HK-2 (cell line): ENCODE measurements around the gene CELF5.
"Not testable (repeated sequence)": the region's sequence is repeated elsewhere in the genome, so short reads cannot be mapped to it uniquely, and the experiment has no call there.

Experiments used
- DNase-seq: peaks from one replicate; pipeline ENCODE4 v3.0.0-alpha.2; 2018; ENCODE audit not compliant: unreplicated experiment

CELF5 gene

DNA sequence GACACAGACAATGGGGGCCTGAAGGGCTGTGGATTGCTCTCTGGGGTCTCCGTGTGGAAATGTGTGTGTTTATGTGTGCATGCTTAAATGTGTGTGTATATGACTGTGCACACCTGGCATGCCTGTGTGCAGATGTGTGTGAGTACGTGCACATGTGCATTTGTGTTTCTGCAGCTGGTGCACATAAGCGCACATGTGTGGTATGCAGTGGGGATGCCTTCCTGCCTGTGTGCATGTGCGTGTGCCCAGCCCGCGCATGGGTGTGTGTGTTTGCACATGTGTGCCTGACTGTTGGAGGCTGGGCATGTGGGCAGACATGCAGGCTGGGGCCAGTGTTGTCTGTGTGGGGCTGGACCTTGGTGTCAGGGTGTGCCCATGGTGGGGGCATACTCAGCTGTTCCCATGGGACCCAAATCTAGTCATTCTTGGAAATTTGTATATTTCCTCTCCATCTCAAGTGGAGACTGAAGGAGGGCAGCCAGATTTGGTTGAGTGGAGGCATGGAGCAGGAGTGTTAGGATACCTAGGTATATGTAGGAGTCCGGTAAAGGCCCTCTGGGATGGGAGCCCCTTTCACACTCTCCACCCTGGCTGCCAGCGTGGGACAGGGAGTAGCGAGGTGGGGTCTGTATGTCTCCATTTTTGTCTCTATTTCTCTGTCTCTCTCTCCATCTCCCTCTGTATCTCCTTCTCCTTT is 49.9 kb downstream of the CELF5 start:
- no peak for DNase-seq

DNA sequence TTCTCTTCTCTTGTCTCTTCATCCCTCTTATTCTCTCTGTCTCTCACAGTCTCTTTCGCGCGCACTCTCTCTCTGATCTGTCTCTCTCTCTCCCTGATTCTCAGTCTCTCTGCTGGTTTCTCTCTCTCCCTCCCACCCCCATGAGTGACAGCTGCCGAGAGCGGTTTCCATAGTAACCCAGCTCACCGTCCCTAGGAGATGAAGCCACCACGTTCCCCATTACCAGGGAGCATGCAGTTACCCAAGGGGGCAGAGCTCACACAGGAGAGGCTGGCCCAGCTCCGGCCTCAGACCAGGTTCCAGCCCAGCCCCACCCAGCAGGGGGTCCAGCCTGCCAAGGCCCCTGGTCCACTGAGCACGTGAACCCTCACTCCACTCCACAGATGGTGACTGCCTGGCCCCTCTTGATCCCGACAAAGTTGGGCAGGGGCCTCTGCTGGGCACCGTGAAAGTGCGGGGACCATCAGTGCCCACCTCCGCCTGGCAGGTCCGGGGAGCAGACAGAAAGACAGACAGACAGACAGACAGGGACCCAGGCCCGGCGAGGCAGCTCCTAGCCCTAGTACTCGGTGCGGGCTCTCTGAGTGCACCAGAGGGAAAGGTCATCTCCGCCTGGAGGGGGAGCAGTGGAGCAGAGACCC is 50.6 kb downstream of the CELF5 start:
- peak; percentile 51 for DNase-seq

DNA sequence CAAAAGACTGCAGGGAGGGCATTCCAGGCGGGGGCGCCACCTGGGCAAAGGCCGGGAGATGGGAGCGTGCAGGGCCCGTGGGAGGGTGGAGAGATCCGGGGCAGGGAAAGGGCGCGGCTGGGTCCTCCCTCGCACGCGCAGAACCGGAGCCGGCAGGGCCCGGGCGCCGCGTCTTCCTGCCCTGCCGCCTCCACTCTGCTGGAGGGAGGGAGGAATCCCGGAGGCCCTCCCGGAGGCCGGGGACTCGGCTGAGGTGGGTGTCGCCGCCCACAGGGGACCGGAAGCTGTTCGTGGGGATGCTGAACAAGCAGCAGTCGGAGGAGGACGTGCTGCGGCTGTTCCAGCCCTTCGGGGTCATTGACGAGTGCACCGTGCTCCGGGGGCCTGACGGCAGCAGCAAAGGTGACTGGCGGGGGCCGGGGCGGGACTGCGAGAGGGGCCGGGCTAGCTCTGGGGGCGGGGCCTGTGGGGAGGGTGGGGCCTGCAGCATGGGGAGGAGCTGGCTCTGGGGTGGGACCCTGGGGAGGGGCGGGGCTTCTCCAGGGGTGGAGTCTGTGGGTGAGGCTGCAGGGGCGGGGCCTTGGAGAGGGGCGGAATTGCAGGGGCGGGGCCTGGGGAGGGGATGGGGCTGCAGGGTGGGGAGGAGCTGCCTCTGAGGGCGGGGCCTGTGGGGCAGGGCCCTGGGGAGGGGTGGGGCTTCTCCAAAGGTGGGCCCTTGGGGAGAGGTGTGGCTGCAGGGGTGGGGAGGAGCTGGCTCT is 51.3 kb downstream of the CELF5 start:
- DNase-seq = peak; percentile 94

DNA sequence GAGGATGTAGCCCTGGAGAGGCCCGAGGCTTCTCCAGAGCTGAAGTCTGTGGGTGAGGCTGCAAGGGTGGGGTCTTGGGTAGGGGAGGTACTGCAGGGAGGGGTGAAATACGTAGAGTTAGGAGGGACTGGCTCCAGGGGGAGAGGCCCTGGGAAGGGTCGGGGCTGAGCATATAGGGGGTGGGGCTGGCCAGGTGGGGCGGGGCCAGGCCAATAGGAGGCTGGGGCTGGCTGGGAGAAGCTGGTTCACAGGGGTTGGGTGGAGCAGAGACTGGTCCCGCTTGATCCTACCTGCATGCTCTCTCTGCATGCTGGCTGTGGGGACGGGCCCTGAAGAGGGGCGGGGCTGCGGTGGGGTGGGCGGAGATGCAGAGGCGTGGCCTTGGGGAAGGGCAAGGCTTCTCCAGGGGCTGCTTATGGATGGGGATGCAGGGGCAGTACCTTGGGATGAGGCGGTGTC is 51.9 kb downstream of the CELF5 start:
- DNase-seq = no peak

DNA sequence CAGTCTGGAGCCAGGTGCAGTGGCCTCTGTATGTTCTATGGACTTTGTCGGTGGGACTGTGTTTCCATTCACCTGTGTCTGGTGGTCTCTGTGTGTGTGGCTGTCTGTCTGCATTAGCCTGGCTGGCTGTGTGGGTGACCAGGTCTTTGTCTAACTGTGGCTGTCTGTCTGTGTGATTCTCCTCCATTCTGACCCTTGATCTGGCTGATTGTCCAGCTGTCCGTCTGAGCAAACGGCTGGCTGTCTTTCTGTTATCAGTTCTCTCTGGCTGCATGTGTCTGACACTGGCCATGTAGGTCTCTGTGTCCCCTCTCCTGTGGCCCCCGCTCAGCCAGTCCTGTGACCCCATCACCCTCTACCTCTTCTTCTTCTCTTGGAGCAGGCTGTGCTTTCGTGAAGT is 53.2 kb downstream of the CELF5 start:
- no peak for DNase-seq

DNA sequence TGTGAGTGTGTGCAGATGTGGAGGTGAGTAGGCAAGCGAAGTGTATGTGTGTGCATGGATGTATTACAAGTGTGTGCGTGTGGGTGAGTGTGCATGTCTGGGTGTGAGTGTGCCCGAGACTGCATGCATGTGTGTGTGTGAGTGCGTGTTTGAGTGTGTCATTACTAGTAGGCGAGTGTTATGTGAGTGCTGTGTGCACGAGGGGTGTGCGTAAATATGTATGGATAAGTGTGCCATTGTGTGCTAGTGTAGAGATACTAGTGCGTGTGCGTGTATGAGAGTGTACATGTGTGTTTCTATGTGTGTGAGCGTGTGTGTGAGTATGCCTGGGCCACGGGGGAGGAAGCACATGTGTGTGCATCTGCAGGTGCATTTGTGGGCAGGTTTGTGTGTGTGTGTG is 53.8 kb downstream of the CELF5 start:
- no peak for DNase-seq

DNA sequence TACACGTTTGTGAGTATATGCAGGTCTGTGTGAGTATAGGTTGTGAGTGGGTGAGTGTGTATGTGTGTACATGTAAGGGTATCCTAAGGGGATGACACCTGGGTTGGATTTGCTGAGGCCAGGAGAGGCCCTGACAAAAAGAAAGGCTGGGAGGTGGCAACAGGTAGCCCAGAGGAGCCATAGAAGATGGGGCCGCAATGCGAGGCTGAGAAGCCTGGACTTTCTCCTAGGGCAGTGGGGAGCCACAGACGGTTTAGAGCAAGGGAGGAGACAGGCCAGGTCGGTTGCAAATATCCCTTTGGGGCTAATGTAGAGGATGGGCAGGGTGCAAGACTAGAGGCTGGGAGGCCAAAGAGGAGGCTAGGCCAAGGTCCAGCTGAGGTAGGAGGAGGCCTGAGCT is 54.3 kb downstream of the CELF5 start:
- no peak for DNase-seq

DNA sequence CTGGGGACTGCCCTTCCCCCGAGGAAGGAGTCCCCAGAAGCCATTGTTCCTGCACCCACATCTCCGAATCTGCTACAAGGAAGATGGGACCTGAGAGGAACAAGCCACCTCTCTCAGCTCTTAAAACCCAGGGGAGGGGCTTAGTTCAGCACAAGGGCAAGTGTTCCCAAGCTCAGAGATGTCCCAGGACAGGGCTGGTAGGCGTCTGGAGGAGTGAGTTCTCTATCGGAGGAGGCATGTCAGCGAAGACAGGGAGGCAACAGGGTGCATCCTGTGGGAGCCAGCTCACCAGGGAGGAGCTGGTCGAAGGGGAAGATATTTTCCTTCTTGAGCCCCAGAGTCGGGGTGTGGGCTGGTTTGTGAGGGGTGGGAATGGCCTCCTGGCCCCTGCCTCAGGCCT is 54.8 kb downstream of the CELF5 start:
- no peak for DNase-seq

DNA sequence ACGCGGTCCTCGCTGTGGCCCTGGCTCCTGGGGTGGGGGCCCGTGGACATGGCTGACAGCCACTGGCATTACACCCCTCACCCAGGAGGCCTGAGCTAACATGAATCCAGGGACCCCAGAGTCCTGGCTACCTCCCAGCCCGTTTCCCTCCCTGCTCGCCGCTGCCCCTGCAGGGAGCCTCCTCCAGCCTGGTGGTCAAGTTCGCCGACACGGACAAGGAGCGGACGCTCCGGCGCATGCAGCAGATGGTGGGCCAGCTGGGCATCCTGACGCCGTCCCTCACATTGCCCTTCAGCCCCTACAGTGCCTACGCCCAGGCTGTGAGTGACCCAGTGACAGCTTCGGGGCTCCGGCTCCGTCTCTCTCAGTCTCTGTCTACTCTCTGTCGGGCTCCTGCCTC is 56.6 kb downstream of the CELF5 start:
- no peak for DNase-seq

DNA sequence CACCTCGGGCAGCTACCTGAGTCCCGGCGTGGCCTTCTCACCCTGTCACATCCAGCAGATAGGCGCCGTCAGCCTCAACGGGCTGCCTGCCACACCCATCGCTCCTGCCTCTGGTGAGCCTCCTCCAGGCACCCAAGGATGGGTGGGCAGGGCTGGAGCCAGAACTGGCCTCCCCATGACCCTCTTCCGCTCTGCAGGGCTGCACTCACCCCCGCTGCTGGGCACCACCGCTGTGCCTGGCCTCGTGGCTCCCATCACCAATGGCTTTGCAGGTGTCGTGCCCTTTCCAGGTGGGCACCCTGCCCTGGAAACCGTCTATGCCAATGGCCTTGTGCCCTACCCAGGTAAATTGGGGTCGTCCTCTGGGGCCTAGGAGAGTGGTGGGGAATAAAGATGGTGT is 57.7 kb downstream of the CELF5 start:
- DNase-seq = no peak

DNA sequence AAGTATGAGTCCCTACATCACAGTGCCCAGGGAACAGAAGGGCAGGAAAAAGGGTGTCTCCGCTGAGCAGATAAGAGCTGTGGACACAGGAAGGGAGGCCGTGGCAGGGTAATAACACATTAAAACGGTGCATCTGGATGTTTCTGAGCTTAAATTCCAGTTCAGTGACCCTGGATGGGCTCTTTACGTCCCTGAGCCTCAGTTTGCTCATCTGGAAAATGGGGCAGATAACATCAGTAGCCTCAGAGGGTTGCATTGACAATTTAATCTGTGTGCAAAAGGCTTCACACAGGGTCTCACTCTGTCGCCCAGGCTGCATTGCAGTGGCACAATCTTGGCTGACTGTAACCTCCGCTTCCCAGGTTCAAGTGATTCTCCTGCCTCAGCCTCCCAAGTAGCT is 58.1 kb downstream of the CELF5 start:
- no peak for DNase-seq

DNA sequence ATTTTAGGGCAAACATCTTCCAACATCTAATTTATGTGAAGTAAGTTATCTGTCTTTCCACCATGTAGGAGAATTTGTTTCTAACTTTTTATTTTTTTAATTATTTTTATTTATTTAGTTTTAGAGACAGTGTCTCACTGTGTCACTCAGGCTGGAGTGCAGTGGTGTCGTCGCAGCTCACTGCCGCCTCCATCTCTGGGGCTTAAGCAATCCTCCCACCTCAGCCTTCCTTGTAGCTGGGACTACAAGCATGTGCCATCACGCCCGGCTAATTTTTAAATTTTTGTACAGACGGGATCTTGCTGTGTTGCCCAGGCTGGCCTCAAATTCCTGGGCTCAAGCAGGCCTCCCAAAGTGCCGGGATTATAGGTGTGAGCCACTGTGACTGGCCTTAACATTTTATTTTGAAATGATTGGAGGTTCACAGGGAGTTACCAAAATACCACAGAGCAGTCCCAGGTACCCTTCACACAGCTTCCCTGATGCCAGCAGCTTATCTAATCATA is 58.8 kb downstream of the CELF5 start:
- DNase-seq = no peak

DNA sequence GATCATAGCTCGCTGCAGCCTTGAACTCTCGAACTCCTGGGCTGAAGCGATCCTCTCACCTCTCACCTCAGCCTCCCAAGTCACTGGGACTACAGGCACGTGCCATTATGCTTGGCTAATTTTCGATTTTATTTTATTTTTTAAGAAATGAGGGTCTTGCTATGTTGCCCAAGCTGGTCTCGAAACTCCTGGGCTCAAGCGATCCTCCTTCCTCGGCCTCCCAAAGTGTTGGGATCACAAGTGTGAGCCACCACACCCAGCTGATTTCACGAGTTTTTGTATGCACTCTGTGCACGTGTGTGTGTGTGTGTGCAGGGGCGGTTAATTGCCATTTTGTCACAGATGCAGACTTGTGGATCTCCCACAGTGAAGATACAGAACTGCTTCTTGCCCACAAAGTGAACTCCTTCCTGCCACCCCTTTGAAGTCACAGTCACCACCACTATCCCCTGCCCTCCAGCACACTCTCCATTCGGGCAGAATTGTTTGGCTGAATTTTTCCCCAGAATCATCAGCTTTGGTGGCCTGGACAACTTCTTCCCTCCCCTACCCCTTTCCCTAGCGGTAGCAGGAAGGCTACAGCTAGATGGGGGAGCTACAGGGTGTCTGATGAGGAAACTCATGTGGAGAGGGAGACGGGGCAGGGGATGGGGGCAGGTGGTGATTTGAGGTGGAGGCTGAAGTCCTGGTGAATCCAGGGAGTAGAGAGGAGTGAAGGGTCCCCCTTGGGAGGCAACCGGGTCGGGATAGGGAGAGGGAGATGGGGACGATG is 59.6 kb downstream of the CELF5 start:
- no peak for DNase-seq

DNA sequence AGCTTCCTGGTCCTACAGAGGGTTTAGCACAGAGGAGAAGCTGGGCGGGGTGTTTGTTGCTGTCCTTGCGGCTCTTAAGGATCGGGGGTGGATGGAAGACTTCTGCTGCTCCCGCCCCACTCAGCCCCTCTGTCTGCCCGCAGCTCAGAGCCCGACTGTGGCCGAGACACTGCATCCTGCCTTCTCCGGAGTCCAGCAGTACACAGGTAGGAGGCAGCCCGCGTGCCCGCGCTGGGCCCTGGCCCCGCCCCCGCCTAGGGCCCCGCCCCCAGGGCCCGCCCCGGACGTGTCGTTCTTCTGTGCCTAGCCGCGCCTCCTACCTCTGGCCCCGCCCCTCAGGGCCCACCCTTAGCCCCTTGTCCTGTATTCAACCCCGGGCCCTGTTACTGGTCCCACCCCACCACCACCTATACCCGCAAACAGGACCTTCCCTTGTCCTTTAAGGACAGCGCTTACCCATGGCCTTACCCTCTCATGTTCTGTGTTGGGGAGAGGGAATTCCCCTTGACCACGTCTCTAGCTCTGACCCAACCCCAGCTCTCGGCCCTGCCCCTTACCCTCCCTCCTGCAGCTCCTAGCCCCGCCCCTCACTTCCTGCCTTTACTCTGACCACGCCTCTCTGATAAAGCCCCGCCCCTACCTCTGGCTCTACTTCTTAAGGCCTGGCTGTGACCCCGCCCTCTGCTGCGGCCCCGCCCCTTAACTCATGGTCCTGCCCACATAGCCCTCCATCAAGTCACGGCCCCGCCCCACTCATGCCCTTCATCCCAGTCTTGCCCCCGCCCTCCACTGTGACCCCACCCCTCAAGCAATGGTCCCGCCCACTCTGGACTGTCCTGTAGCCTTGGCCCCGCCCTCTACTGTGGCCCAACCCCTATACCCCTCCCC is 60.5 kb downstream of the CELF5 start:
- peak; percentile 77 for DNase-seq

DNA sequence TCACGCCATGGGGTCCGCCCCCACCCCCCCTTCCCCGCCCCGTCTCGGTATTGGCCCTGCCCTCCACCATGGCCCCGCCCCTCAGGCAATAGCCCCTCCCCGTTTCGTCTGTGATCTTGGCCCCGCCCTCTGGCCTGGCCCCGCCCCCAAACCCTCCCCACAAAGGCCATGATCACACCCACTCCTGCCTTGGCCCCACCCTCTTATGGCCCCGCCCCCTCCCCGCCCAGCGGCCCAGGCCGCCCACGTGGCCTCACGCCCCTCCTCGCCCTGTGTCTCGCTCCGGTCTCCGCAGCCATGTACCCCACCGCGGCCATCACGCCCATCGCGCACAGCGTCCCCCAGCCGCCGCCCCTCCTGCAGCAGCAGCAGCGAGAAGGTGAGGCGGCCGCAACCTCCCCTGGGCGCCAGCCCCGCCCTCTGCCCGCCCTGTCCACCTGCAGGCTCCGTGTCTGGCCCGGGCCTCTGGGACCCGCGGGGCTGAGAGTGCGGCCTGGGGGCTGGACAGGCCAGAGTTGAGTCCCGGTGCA is 61.3 kb downstream of the CELF5 start:
- peak; percentile 71 for DNase-seq

DNA sequence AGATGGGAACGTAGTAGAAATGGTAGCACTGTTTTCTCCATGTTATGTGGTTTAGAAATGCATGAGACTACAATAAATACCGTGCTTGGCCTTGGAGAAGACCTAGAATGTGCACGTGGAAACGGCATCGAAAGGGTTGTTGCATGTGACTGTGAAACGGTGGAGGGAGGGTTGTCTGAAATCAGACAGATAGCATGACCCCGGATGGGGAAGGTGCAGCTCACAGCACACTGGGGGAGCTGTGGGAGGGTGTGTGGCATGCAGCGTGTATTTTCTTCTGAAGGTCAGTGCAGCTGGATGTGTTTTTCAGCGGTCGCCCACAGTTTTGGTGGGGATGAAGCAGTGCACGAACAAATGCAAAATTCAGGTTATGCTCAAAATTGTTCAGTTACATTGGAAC is 63.4 kb downstream of the CELF5 start:
- DNase-seq = no peak

DNA sequence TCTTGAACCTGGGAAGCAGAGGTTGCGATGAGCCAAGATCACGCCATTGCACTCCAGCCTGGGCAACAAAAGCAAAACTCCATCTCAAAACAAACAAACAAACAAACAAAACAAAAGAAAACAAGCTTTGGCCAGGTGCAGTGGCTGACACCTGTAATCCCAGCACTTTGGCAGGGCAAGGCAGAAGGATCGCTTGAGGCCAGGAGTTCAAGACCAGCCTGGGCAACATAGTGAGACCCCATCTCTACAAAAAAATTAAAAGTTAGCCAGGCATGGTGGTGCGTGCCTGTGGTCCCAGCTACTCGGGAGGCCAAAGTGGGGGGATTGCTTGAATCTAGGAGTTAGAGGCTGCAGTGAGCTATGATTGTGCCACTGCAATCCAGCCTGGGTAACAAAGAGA is 64.0 kb downstream of the CELF5 start:
- DNase-seq = not testable (repeated sequence)

DNA sequence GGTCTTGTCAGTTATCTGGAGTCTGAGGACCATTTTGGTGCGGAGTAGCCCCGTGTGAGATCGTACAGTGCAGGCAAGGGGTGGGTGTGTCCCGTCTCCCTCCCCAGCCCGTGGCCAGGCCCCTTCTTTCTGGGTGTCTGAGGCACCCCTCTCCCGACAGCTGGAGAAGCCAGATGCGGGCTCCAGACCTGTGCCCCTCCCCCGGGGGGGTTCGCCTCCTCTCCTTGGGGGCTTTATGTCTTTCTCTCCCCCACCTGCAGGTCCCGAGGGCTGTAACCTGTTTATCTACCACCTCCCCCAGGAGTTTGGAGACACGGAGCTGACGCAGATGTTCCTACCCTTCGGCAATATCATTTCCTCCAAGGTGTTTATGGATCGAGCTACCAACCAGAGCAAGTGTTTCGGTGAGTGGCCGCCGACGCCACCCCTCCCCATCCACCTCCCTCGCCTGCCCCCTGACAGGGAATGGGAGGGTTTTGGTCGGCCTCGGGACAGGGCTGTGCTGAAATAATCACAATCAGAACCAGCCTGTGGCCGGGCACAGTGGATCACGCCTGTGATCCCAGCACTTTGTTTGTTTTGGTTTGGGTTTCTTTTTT is 65.6 kb downstream of the CELF5 start:
- no peak for DNase-seq

DNA sequence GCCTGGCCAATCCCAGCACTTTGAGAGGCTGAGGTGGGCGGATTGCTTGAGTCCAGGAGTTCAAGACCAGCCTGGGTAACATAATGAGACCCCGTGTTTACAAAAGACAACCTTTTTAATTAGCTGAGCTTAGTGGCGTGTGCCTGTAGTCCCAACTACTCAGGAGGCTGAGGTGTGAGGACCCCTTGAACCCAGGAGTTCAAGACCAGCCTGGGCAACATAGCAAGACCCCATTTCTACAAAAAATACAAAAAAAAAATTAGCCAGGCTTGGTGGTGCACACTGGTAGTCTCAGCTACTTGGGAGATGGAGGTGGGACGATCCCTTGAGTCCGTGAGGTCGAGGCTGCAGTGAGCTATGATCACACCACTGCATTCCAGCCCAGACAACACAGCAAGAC is 66.4 kb downstream of the CELF5 start:
- not testable (repeated sequence) for DNase-seq

DNA sequence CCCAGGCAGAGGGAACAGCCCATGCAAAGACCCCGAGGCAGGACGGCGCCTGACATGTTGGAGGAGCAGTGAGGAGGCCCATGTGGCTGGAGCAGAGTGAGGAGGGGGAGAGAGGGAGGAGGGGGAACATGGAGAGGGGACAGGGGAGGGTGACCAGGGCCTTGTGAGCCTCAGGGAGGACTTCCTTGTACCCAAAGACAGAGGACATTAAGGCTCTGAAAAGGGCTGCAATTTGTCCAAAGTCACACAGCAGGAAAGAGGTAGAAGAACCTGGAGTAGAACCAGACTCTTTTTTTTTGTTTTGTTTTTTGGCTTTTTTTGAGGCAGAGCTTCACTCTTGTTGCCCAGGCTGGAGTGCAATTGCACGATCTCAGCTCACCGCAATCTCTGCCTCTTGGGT is 67.2 kb downstream of the CELF5 start:
- no peak for DNase-seq
